GM21360 (cell line): ENCODE measurements around the gene PIPOX.

Source experiments
- ATAC-seq: cut with Tn5 transposase; IDR thresholded peaks from one replicate; pipeline ENCODE4 v1.9.1; 2021; ENCODE audit warnings: mild to moderate bottlenecking, moderate library complexity; ENCODE audit not compliant: unreplicated experiment

PIPOX gene

DNA sequence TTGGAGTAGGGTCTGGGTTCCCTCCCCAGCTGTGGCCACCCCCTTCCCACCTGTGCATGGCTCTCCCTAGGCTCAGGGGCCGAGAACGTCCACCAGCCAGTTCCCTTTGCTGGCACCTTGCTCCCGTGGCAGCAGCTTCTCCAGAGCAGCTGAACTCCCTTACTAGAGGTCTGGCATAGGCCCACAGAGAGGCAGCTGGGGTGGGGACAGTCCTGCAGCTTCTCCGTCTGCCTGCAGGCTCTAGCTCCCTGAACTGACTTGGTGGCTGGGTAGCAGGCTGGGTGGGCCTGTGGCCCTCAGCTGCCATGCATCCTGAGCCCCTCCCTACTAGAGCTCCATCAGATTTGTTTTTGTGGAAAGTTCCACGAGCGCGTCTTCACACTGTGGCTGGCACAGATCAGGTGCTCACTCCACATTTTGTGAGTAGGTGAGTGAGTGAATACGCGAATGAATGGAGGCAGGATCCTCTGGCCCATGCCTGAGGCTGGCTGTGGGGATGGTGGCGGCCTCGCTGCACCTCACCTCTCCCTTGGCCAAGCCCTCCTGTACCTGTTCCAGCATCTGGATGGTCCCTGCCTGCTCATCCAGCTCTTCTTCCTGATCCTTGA is 51.3 kb downstream of the PIPOX start:
- no peak for ATAC-seq

DNA sequence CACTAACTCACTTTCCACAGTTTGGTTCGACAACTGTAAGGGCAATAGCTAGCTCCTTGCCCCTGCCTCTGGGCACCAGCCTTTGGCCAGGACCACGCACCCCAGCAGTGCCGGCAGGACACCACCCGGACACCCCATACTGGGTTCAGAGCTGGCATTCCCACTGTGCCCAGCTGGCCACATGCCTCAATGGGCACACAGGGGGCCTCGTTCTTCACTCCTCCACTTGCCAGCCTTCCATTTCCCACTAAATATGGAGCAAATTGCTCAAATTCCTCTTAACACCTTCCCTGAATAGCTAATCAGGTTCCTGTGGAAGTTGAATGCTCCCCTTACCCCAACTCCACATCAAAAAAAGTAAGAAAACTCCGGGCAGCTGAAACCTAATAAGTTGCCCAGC is 52.5 kb downstream of the PIPOX start:
- ATAC-seq = no peak

DNA sequence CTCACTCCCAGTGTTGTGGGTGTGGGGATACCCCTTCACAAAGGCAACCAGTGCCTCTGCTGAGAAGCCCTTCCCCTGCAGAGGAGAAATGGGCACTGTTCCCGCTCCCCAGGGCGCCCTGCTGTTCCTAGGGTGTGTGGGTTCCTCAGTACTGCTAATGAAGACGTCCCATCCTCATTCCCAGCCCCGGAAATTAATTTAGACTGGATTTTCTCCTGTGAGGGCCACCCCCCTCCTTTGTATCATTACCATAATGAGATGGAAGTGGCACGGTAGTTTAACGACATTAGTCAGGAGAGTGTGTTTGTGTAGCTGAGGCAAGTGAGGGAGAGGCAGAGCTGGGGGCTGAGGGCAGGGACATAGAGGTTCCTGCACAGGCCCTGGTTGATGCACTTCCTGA is 53.2 kb downstream of the PIPOX start:
- ATAC-seq = no peak

DNA sequence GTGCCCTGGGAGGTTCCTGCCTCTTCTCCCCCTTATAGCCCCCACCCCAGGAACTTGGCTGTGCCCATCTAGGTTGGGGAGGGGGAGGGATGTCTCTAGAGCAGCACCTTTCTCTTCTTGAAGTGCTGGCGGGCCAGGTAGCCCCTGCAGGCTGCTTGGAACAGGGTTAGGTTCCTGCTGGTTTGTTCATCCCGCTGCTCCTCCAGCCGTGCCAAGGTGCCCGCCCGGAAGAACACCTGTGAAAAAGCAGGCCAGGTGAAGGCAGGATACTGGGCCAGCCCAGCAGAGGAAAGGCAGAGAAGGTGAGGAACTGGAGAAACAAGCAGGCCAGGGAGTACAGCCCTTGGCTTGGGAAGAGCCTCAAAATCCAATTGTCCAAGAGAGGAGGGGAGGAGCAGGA is 56.6 kb downstream of the PIPOX start:
- ATAC-seq = no peak

DNA sequence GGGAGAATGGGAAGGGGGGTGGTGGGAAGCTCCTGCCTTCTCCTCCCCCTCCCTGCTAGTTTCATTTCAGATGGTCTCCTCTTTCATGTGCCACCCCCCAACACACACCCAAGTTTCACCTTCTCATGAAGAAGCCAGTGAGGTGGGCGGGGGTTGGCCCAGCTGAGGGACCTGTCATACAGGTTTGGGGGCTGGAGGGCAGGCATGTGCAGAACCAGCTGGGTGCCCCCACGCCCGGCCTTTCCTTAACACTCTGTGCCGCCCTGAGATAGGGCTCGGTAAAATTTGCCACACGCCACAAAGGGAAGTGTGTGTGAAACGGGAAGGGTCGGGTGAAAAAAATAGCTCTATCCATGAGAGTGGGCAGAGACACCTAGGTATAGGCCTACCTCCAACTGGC is 57.4 kb downstream of the PIPOX start:
- ATAC-seq = no peak

DNA sequence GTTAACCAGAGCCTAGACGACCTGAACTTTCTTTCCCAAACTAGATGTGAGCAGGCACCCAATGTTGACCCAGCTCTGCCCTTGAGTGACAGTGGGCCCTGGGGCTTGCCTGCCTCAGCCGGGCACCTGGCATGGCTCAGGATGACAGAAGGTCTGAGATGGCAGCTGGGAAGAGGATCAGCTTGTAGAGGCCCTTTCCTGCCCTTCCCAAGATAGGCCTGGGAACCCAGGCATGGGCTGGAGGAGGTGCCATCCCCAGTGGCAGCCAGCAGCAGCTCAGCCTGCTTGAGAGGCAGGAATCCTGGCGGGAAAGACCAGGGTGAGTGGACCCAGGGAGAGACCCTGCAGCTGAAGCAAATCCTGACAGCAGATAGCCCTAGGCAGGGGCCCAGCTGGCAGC is 59.1 kb downstream of the PIPOX start:
- ATAC-seq = no peak

DNA sequence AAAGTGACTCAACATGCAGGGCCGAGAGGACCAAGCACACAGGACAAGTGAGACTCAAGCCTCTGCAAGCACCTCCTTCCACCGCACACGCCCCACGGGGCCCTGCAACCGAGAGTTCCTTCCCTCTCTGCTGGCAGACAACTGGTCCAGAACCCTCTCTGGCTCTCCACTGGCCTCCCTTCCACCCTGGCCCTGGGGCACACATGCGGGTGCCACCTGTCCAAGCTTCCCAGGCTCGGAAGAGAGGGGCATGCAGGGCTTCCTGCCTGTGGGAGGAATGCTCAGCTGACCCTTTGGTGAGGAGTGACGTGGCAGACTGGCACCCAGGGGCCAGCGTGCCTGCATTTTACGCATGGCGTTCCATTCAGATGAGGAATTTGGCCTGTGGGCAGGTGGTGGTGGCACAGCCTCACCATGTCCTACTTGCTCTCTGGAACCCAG is 59.8 kb downstream of the PIPOX start:
- no peak for ATAC-seq

DNA sequence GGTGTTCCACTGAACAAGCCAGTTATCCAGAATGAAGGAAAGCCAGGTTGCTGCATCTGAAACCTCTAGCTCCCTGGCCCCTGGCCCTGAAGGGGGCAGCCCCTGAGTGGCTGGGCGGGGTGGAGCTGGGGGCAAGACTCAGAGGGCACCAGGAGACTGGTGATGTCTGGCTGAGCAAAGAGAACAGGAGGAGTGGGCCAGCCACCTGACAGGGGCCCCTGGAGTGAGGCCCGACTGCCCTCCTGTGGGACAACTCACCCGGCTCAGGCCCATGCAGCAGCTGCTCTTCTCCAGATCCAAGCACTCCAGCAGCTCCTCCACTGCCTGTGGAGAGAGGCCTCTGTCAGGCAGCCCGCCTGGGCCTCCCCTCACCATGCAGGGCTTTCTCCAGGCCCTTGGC is 60.4 kb downstream of the PIPOX start:
- ATAC-seq = no peak
